K562 (cell line): ENCODE data around the gene SGIP1. TPM values are rescaled to one million over a fixed set of nuclear protein-coding genes. Genes with fewer than 3 reads are reported as not detected.

ENCODE experiments used
- SMC3 ChIP-seq: conservative IDR thresholded peaks from 2 replicates; pipeline ENCODE4 v1.6.1; 2011; ENCODE audit warnings: low read depth, low read length, improper control_type of control experiment; ENCODE audit not compliant: insufficient read depth
- TOE1 ChIP-seq, 2 experiments: fragments of 450-650 bp in 1 of 2; sonication (generic) in 1 of 2; formaldehyde crosslinking in 1 of 2; IDR thresholded peaks; 2 replicates each; pipeline versions ENCODE4 v1.7.1 to v1.8.0; 2016 to 2022; ENCODE audit warnings: borderline replicate concordance in 2 of 2, mild to moderate bottlenecking in 2 of 2, antibody characterized with exemption in 1 of 2, inconsistent platforms in 1 of 2, low read depth in 1 of 2, missing genetic modification reagents in 1 of 2, moderate library complexity in 1 of 2
- U2AF2 ChIP-seq: fragments of 200-400 bp; formaldehyde crosslinking; optimal IDR thresholded peaks from 2 replicates; pipeline ENCODE3; 2017; ENCODE audit warnings: low read depth, mild to moderate bottlenecking, low read length
- WHSC1 ChIP-seq: IDR thresholded peaks from one replicate; pipeline ENCODE4 v1.6.1; 2012; ENCODE audit warnings: low read length, control low read depth, inconsistent platforms
- ZKSCAN1 ChIP-seq: fragments of 150-350 bp; IDR thresholded peaks from 2 replicates; pipeline ENCODE4 v1.6.1; 2016; ENCODE audit warnings: low read depth, low read length
- ZNF561 ChIP-seq: fragments of 450-650 bp; formaldehyde crosslinking; conservative IDR thresholded peaks from 2 replicates; pipeline ENCODE4 v1.4.0; 2020; ENCODE audit warnings: mild to moderate bottlenecking, moderate library complexity
- polyA plus RNA-seq, 8 experiments: library from polyadenylated mRNA; depleted of rRNA in 4 of 8; stranded (reverse) in 5 of 8; unstranded in 3 of 8; fragments of >200 nt; fragmentation: Nextera tagmentation in 2 of 8; fragmentation: Illumina TruSeq in 1 of 8; extraction: Ambion mirVana in 2 of 8; extraction: Trizol in 1 of 8; gene quantifications; 2 replicates each; pipeline versions ENCODE4 v1.2.1 to v1.2.3, GENCODE V29; 2011 to 2014; ENCODE audit warnings: inconsistent platforms in 1 of 8, missing spikeins in 1 of 8
- total RNA-seq, 7 experiments: library from RNA; depleted of rRNA in 6 of 7; stranded (reverse); fragments of >200 nt in 6 of 7; fragmentation: Illumina TruSeq in 2 of 7; extraction: Trizol in 2 of 7; gene quantifications; 2 replicates each; pipeline versions ENCODE4 v1.2.1 to v1.2.3, GENCODE V29; 2011 to 2021; ENCODE audit warnings: low replicate concordance in 1 of 7
- TF ChIP-seq, protein P1 (sequence below): fragments of 450-650 bp; IDR thresholded peaks from 2 replicates; pipeline ENCODE4 v1.6.1; 2016; ENCODE audit warnings: antibody characterized with exemption
- TF ChIP-seq, protein P2 (sequence below): sonication (generic); formaldehyde crosslinking; IDR thresholded peaks from 2 replicates; pipeline ENCODE4 v1.5.0; 2020; ENCODE audit warnings: missing genetic modification reagents
- TF ChIP-seq, protein P3 (sequence below), 2 experiments: fragments of 450-650 bp in 1 of 2; sonication (generic) in 1 of 2; formaldehyde crosslinking in 1 of 2; IDR thresholded peaks in 1 of 2; conservative IDR thresholded peaks in 1 of 2; 2 replicates each; pipeline versions ENCODE4 v1.6.1 to v1.8.1; 2016 to 2023; ENCODE audit warnings: mild to moderate bottlenecking in 2 of 2, moderate library complexity in 2 of 2, inconsistent platforms in 1 of 2, missing genetic modification reagents in 1 of 2
- TF ChIP-seq, protein P4 (sequence below), 2 experiments: IDR thresholded peaks; 2 replicates each; pipeline ENCODE4 v1.6.1; 2012; ENCODE audit warnings: improper control_type of control experiment in 2 of 2, low read depth in 2 of 2, low read length in 2 of 2, borderline replicate concordance in 1 of 2

SGIP1 gene
- total and polyA plus RNA-seq, 9 of the 15 experiments (the other 6 are each of a cell fraction or from before 2014, with no cell fraction given), result 0.07 to 0.35 TPM; not detected in 7

DNA sequence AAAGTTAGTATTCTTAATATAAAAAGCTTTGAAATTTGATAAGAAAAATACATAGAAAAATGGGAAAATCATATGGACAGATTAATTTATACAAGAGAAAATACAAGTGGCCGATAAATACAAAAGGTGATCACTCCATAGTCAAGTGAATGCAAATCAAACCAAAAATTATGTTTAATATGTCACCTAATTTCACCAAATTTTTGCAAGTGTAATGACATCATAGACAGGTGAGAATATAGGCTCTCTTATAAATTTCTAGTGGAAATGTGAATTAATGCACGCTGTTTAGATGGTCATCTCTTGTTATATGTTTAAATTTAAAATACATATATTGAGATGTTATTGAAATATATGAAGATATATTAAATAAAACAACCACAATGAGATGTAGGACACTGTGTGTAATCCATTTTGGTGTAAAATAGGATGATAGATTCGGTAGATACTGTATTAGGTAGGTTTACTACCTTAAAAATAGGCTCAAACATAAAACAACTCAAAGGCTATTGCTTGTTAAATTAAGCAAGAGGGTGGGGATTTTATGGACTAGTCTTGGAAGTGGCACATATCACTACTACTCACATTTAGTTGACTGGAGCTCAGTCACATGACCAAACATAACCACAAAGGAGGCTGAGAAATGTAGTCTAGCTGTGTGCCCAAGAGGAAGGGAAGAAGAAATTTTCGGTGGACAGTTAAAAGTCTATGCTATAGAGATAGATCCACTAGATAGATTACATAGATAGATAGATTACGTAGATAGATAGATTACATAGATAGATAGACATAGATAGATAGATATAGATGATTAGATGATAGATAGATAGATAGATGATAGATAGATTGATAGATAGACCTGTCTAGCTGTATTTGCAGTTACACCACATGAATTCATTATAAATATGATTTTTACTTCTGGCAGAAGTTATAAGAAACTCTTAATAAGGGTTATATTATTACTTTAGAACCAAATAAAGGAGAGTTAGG is 258.0 kb downstream of the SGIP1 start (continued):
- TF ChIP-seq, protein P1, sequence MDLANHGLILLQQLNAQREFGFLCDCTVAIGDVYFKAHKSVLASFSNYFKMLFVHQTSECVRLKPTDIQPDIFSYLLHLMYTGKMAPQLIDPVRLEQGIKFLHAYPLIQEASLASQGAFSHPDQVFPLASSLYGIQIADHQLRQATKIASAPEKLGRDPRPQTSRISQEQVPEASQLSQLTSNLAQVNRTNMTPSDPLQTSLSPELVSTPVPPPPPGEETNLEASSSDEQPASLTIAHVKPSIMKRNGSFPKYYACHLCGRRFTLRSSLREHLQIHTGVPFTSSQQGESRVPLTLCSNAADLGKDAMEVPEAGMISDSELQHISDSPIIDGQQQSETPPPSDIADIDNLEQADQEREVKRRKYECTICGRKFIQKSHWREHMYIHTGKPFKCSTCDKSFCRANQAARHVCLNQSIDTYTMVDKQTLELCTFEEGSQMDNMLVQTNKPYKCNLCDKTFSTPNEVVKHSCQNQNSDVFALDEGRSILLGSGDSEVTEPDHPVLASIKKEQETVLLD, result peak; percentile 53; the same call in 1 of the 2 replicates
- TF ChIP-seq ZNF561 (CRISPR knock-in tag) (no peak), WHSC1 (no peak), ZKSCAN1 (peak; percentile 30; the same call in 1 of the 2 replicates), TOE1 (IDR thresholded peaks at IDR 0.05; ENCODE audit: borderline replicate concordance) (peak; percentile 59; the same call in 1 of the 2 replicates), TOE1 (CRISPR knock-in tag; IDR thresholded peaks at IDR 0.05; ENCODE audit: borderline replicate concordance, low read depth) (no peak), SMC3 (no peak), U2AF2 (no peak)
- TF ChIP-seq, protein P2, sequence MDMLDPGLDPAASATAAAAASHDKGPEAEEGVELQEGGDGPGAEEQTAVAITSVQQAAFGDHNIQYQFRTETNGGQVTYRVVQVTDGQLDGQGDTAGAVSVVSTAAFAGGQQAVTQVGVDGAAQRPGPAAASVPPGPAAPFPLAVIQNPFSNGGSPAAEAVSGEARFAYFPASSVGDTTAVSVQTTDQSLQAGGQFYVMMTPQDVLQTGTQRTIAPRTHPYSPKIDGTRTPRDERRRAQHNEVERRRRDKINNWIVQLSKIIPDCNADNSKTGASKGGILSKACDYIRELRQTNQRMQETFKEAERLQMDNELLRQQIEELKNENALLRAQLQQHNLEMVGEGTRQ (CRISPR knock-in tag), result peak; percentile 61
- TF ChIP-seq, protein P3, sequence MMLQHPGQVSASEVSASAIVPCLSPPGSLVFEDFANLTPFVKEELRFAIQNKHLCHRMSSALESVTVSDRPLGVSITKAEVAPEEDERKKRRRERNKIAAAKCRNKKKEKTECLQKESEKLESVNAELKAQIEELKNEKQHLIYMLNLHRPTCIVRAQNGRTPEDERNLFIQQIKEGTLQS (IDR thresholded peaks at IDR 0.05), result no peak
- TF ChIP-seq, protein P3 (CRISPR knock-in tag; conservative IDR thresholded peaks at IDR 0.05), result no peak
- TF ChIP-seq, protein P4, sequence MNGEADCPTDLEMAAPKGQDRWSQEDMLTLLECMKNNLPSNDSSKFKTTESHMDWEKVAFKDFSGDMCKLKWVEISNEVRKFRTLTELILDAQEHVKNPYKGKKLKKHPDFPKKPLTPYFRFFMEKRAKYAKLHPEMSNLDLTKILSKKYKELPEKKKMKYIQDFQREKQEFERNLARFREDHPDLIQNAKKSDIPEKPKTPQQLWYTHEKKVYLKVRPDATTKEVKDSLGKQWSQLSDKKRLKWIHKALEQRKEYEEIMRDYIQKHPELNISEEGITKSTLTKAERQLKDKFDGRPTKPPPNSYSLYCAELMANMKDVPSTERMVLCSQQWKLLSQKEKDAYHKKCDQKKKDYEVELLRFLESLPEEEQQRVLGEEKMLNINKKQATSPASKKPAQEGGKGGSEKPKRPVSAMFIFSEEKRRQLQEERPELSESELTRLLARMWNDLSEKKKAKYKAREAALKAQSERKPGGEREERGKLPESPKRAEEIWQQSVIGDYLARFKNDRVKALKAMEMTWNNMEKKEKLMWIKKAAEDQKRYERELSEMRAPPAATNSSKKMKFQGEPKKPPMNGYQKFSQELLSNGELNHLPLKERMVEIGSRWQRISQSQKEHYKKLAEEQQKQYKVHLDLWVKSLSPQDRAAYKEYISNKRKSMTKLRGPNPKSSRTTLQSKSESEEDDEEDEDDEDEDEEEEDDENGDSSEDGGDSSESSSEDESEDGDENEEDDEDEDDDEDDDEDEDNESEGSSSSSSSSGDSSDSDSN (IDR thresholded peaks at IDR 0.05; ENCODE audit: borderline replicate concordance in 1 of 2, low read depth in 2 of 2, low read length in 2 of 2), result no peak
